ENCODE results near the gene TMEM144.
"Not testable (repeated sequence)": the region's sequence is repeated elsewhere in the genome, so short reads cannot be mapped to it uniquely, and the experiment has no call there.

TMEM144 gene

GRCh38 chr4:158236304-158237030, 26.2 kb downstream of the TMEM144 start:
- no peak for DNase-seq (ENCODE audit: low read depth)

GRCh38 chr4:158238575-158238974, 28.3 kb downstream of the TMEM144 start:
- DNase-seq (ENCODE audit: low read depth): no peak

GRCh38 chr4:158239196-158239595, 28.9 kb downstream of the TMEM144 start:
- no peak for DNase-seq (ENCODE audit: low read depth)

- no peak for DNase-seq (ENCODE audit: low read depth)
Observed at GRCh38 chr4:158243071-158243470, 32.8 kb downstream of the TMEM144 start.

GRCh38 chr4:158250321-158250720, 40.0 kb downstream of the TMEM144 start:
- DNase-seq (ENCODE audit: low read depth): no peak

GRCh38 chr4:158253350-158253980, 43.2 kb downstream of the TMEM144 start:
- no peak for DNase-seq (ENCODE audit: low read depth)

DNA sequence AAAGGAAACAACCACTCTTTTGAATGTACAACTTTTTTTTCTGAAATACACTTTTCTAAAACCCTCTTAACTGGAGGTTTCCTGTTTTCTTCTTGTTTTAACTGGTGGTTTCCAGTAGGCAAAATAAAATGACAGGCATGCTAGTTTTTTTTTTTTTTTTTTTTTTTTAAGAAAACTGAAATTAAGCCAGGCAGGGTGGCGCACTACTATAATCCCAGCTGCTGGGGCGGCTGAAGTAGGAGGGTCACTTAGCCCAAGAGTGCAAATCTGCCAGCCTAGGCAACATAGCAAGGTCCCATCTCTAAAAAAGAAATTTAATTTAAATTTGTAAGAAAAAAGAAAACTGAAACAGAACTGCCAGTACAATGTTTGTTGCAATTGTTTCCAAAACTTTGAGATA, 44.0 kb downstream of the TMEM144 start:
- no peak for DNase-seq (ENCODE audit: low read depth)

DNA sequence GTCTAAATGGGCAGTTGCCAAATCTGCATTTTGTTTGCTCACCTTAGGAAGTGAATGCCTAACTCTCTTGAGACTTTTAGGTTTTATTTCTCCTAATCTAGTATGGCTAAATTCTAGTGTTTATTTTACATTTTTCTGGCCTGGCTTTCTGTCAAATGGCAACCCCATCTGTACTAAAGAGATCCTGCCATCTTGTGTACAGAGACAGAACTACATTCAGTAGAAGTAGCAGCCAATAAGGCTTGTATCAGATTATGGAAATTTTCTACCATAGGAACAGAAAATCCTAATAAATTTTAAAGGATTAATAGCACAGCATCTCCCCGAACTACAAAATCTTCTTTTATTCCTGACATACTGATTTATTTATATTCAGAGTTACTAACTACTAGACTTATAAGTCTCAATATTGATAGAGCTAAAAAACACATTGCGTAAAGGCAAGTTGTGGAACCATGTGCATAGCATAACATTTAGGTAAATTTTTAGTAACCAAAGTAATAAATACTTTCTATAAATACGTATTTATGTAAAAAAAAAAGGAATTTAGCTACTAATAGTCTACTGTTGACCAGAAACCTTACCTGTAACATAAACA, 45.5 kb downstream of the TMEM144 start:
- no peak for DNase-seq (ENCODE audit: low read depth)

GRCh38 chr4:158259955-158260575, 49.8 kb downstream of the TMEM144 start:
- no peak for DNase-seq (ENCODE audit: low read depth)

DNA sequence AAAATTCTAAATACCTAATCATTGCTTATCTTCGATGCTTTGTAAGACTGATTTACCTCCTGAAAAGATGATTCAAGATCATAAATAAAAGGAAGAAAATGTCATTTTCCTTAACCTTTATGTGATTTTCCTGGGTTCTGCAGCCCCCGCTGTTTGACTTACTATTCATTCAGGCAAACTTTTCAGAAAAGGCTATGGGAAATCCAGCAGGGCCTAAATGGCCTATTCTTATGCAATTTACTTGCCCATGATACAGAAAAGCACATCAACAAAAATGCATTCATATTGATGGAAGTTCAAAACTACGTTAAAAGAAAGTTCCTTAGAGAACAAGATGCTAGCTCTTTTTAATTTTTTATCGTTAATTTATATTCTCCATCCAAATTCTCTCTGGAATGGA, 51.2 kb downstream of the TMEM144 start:
- DNase-seq (ENCODE audit: low read depth): no peak

GRCh38 chr4:158268553-158268952, 58.3 kb downstream of the TMEM144 start:
- DNase-seq (ENCODE audit: low read depth): no peak

- no peak for DNase-seq (ENCODE audit: low read depth)
Observed at GRCh38 chr4:158274636-158275035, 64.3 kb downstream of the TMEM144 start.

DNA sequence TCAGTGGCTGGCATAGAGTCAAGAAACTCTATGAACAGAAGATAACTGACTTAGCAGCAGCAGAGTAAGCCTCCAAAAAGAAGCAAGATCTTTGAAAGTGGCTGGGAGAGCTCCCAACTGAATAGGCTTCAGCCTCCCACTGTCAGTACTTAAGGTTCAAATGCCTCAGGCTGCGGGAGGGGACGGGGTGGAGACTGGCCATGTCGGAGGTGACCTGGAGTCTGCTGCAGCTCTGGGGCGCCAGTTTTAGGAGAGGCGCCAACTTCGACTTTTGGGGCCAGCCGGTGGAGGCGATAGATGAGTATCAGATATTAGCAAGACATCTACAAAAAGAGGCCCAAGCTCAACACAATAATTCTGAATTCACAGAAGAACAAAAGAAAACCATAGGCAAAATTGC, 67.3 kb downstream of the TMEM144 start:
- no peak for DNase-seq (ENCODE audit: low read depth)

- not testable (repeated sequence) for DNase-seq (ENCODE audit: low read depth)
Observed at GRCh38 chr4:158279052-158279451, 68.8 kb downstream of the TMEM144 start.

DNA sequence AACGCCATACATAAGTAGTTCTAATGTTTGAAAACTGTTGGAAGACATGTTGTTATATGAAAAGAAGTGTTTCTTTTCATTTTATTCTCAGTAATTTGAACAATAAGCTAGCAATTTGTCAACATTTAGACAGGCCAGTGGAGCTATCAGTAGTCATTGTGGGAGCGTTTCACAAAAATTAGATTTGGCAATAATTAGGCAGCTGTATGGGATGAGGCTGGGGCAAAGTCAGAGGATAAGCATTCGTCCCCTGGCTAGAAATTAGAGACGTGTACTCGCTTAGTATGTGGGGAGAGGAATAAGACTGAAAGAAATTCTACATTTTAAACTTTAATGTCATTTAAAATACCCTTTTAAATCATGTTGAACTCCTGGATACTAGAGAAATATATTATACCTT, 70.6 kb downstream of the TMEM144 start:
- no peak for DNase-seq (ENCODE audit: low read depth)

- no peak for DNase-seq (ENCODE audit: low read depth)
Observed at GRCh38 chr4:158282252-158282651, 72.0 kb downstream of the TMEM144 start.

DNA sequence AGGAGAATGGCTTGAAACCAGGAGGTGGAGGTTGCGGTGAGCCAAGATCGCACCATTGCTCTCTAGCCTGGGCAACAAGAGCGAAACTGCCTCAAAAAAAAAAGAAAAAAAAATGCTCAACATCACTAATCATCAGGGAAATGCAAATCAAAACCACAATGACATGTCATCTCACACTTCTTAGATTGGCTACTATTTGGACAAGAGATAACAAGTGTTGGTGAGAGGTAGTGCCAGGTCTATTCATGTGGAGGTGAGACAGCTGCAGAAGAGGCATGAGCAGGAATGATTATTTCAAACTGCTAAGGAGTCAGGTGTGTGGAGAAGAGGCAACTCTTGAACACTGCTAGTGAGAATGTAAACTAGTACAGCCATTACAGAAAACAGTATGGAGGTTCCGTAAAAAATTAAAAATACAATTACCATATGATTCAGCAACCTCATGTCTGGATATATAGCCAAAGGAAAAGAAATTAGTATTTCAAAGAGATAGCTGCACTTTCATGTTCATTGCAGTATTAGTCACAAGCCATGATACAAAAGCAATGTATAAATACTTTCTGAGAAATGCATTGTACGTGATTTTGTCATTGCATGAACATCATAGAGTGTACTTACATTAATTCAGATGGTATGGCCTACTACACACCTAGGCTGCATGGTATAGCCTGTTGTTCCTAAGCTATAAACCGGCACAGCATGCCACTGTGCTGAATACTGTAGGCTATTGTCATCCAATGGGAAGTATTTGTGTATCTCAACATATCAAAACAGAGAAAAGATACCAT, 75.3 kb downstream of the TMEM144 start:
- DNase-seq (ENCODE audit: low read depth): no peak

DNA sequence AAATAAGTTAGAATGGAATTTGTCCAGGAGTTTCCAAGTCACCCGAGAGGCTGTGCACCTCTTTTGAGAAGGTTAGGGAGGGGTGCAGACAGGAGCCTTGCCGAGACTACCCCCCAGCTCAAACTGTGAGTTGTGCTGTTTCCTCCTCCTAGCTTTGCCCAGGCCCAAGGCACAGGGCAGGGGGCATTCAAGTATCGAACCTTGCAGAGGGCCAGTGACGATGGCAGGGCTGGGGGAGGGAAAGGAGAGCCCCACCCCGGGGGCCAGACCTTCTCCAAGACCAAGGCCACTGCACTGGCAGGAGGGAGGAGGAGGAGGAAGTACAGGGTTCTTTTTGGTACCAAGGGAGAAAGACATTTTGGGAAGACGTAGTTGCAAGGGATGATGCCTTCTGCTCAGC, 80.6 kb downstream of the TMEM144 start:
- no peak for DNase-seq (ENCODE audit: low read depth)

DNA sequence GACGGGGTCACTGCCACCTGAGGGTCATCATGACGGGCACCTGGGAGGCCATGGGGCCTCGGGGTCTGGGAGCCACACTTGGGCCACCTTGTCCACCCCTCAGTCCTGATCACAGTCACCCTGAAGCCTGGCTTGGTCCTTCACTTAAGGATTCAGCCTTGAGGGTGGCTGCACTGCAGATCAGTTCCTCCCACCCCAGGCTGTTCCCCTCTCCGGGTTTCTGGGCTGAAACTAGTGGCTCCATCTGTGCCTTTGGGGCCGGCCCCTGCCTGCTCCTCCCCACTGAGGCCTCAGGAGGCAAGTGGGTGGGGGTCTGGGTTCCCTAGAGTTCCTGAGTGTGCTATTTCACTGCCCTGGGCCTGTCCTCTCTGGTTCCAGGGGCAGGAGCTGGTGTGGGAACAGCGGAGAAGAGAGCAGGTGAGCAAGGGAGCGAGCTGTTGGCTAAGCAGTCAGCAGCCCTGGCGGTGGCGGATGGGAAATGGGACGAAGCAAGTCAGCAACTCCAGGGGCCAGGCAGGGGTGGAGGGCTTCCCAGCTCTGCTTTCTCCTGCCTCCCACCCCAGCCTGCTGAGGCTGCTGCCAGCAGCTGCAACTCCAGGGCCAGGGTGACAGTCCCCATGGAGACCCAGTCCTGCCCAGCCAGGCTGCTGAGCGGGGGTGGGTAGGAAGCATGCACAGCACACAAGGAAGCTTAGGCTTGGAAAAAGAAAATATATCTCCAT, 81.2 kb downstream of the TMEM144 start:
- no peak for DNase-seq (ENCODE audit: low read depth)

DNA sequence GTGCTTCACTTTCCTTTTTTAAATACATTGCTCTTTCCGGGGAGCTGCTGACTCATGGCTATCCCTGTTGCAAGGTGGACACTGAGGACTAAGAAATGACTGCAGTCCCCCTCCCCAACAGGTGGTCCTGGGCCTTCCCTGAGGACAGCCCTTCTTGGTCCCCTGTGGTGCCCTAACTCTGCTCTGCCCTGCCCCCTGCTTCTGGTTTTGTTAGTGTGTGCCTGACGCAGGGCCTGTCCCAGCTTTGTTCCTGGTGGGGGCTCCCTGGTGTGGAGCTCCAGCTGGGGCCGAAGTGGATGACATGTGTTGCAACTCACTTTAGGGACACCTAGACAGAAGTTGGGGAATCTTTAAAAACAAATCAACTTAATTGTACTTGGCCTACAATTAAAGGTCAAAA, 81.9 kb downstream of the TMEM144 start:
- DNase-seq (ENCODE audit: low read depth): no peak

GRCh38 chr4:158295053-158295452, 84.8 kb downstream of the TMEM144 start:
- DNase-seq (ENCODE audit: low read depth): no peak

- DNase-seq (ENCODE audit: low read depth): no peak
Observed at GRCh38 chr4:158297866-158298265, 87.6 kb downstream of the TMEM144 start.
